GM18907 (cell line): Measurements from ENCODE around the gene CEPT1.

Experiments
- ATAC-seq: cut with Tn5 transposase; IDR thresholded peaks from one replicate; pipeline ENCODE4 v1.9.1; 2021; ENCODE audit warnings: mild to moderate bottlenecking, moderate library complexity; ENCODE audit not compliant: unreplicated experiment

The CEPT1 gene

GRCh38 chr1:111145963-111146768, 6.1 kb downstream of the CEPT1 start:
- no peak for ATAC-seq

GRCh38 chr1:111147948-111148347, 7.9 kb downstream of the CEPT1 start:
- ATAC-seq, result no peak

- ATAC-seq, result no peak
Observed at GRCh38 chr1:111148376-111148881, 8.4 kb downstream of the CEPT1 start.

- ATAC-seq, result no peak
Observed at GRCh38 chr1:111151838-111152237, 11.8 kb downstream of the CEPT1 start.

- no peak for ATAC-seq
Observed at GRCh38 chr1:111154021-111154999, 14.3 kb downstream of the CEPT1 start.

- no peak for ATAC-seq
Observed at GRCh38 chr1:111157431-111157830, 17.4 kb downstream of the CEPT1 start.

GRCh38 chr1:111161843-111162487, 21.9 kb downstream of the CEPT1 start:
- no peak for ATAC-seq

- ATAC-seq, result no peak
Observed at GRCh38 chr1:111162488-111162880, 22.5 kb downstream of the CEPT1 start.

GRCh38 chr1:111163363-111163762, 23.3 kb downstream of the CEPT1 start:
- ATAC-seq, result no peak

- no peak for ATAC-seq
Observed at GRCh38 chr1:111164151-111164550, 24.1 kb downstream of the CEPT1 start.

- ATAC-seq, result no peak
Observed at GRCh38 chr1:111172463-111172862, 32.4 kb downstream of the CEPT1 start.

- ATAC-seq, result no peak
Observed at GRCh38 chr1:111174070-111174469, 34.0 kb downstream of the CEPT1 start.

GRCh38 chr1:111175349-111175748, 35.3 kb downstream of the CEPT1 start:
- ATAC-seq, result no peak

- peak; percentile 73 for ATAC-seq
Observed at GRCh38 chr1:111176678-111177077, 36.7 kb downstream of the CEPT1 start.

GRCh38 chr1:111179968-111180533, 40.0 kb downstream of the CEPT1 start:
- ATAC-seq, result no peak

- no peak for ATAC-seq
Observed at GRCh38 chr1:111182052-111182451, 42.0 kb downstream of the CEPT1 start.

- ATAC-seq, result no peak
Observed at GRCh38 chr1:111183308-111184069, 43.5 kb downstream of the CEPT1 start.

GRCh38 chr1:111184663-111185062, 44.6 kb downstream of the CEPT1 start:
- no peak for ATAC-seq

GRCh38 chr1:111190931-111191451, 51.0 kb downstream of the CEPT1 start:
- ATAC-seq, result no peak

GRCh38 chr1:111191496-111191895, 51.5 kb downstream of the CEPT1 start:
- no peak for ATAC-seq
